ENCODE measurements around the gene MSL2. TPM values are rescaled to one million over a fixed set of nuclear protein-coding genes. Genes with fewer than 3 reads are reported as not detected.

The MSL2 gene
- total and polyA plus RNA-seq, 2 of the 4 experiments (the other 2 are of a cell fraction) = 7.1 to 13.6 TPM

DNA sequence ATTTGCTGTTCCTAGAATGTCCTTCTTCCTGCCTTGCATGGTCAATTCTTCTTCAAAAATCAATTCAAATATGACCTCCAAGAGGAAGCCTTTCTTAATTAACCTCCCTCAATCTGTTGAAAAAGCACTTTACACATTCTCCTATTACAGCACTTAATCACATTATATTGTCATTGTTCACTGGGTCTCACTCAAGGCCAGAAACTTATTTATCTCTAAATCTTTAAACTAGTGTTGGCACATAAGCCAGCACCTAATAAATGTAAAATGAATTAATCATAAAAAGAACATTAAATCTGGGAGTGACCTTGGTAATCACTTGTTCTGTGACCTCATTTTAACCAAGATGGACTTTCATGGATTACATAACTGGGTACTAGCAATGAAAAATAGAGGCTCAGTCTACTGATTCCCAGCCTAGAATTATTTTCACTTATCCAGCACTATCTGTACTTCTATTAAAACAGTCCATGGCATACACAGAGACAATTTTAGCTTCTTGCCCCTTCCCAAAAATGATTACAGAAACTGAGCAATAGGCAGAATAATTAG is 22.1 kb downstream of the MSL2 start:
- Histone ChIP-seq H2AFZ (replicated peaks; ENCODE audit: low read length, poor library complexity) (no peak overlapping the region), H3K4me2 (ENCODE audit: low read depth, low read length) (no peak overlapping the region), H3K56ac (ENCODE audit: extremely low read depth, insufficient read depth, low read length) (no peak overlapping the region), H4K8ac (ENCODE audit: low read depth in 2 of 2, low read length in 2 of 2) (no peak overlapping the region), H3K4ac (ENCODE audit: low read depth, low read length) (no peak overlapping the region), H4K20me1 (ENCODE audit: insufficient read depth, low read length) (peaks cover 98% of the 10 kb centered on the region), H3K9me1 (ENCODE audit: insufficient read depth, low read length) (peaks cover 5% of the 10 kb centered on the region), H3K14ac (replicated peaks; ENCODE audit: low read depth, low read length) (no peak overlapping the region), H3K4me1 (ENCODE audit: control insufficient read depth, insufficient read depth, low read length) (peaks cover 5% of the 10 kb centered on the region; the same call in 1 of the 2 replicates), H2BK120ac (ENCODE audit: low read depth, low read length) (no peak overlapping the region), H2BK20ac (ENCODE audit: low read depth, low read length) (no peak overlapping the region), H4K5ac (ENCODE audit: low read depth, low read length) (no peak overlapping the region), H4K91ac (ENCODE audit: insufficient read depth, low read depth, low read length) (no peak overlapping the region), H2AK5ac (ENCODE audit: low read depth, low read length) (no peak overlapping the region), H2AK9ac (replicated peaks; ENCODE audit: low read depth, low read length, poor library complexity) (no peak overlapping the region), H3K27ac (ENCODE audit: insufficient read depth, low read length) (no peak overlapping the region), H3K36me3 (ENCODE audit: control insufficient read depth, insufficient read depth, low read length) (no peaks in the 10 kb centered on the region), H3K18ac (ENCODE audit: low read depth, low read length) (no peak overlapping the region), H2BK15ac (ENCODE audit: low read depth, low read length) (no peak overlapping the region), H3K4me3 (ENCODE audit: insufficient read depth, low read depth, low read length) (no peak overlapping the region), H3K9ac (ENCODE audit: low read depth, low read length) (no peak overlapping the region), H3K27me3 (ENCODE audit: control insufficient read depth, insufficient read depth, low read length) (no peaks in the 10 kb centered on the region), H2BK5ac (ENCODE audit: low read depth, low read length, poor library complexity, severe bottlenecking) (no peak overlapping the region), H3K9me3 (ENCODE audit: control insufficient read depth, insufficient read depth, low read length) (no peaks in the 10 kb centered on the region), H3K23ac (ENCODE audit: low read depth, low read length) (no peak overlapping the region), H3K79me1 (ENCODE audit: low read depth in 1 of 2, low read length in 2 of 2) (peaks cover 0 to 50% of the 10 kb centered on the region in 2 experiments; a peak in 2 of 4 replicates)
- POLR2A ChIA-PET (ENCODE audit: unreplicated experiment) = no interaction called here
- ATAC-seq (ENCODE audit: low read depth) = no peak
- intact Hi-C loops (cut with micrococcal nuclease) (no loop called here), dilution Hi-C loops (cut with HindIII; ENCODE audit: low sequenced_read_pairs, unreplicated experiment) (no loop called here), in situ Hi-C loops (cut with MboI; ENCODE audit: low sequenced_read_pairs) (no loop called here)
- no peak for DNase-seq
- no TSS peak for BruUV-seq (replicated peaks)
- CTCF ChIA-PET = no interaction called here
- no peak for TF ChIP-seq POLR2A (IDR thresholded peaks at IDR 0.05; ENCODE audit: low read depth, low read length)

Data from IMR-90 (cell line).